ENCODE measurements around the gene C1orf146.

DNA sequence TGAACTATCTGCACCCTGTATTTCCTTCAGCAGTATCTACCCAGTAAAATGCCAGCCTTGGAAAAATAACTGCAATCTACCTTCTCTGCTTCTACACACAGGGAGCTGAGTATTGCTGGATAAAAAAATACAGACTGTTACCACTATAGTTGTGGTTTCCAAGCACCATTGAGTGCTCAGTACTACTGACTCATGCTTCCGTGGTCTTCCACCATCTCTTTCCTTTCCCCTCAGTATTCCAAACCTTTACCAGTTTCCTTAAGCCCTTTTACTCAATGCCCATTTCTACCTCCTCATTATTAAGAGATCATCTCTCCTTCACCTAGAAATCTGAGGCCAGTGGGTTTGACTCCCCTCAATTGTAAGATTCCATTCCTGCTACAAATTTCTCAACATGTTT, 57.2 kb downstream of the C1orf146 start:
- no peak for TF ChIP-seq SP1 (IDR thresholded peaks at IDR 0.05)
- no peak for TF ChIP-seq FOXK2 (IDR thresholded peaks at IDR 0.05)
- TF ChIP-seq TARDBP (IDR thresholded peaks at IDR 0.05), result no peak
- no peak for TF ChIP-seq BHLHE40 (IDR thresholded peaks at IDR 0.05; ENCODE audit: borderline replicate concordance)
- TF ChIP-seq SUZ12 (IDR thresholded peaks at IDR 0.05), result no peak
- TF ChIP-seq CTBP1 (IDR thresholded peaks at IDR 0.05; ENCODE audit: borderline replicate concordance), result no peak
- TF ChIP-seq ARNT (IDR thresholded peaks at IDR 0.05), result no peak
- TF ChIP-seq ELF4 (IDR thresholded peaks at IDR 0.05), result no peak
- TF ChIP-seq, protein P1, sequence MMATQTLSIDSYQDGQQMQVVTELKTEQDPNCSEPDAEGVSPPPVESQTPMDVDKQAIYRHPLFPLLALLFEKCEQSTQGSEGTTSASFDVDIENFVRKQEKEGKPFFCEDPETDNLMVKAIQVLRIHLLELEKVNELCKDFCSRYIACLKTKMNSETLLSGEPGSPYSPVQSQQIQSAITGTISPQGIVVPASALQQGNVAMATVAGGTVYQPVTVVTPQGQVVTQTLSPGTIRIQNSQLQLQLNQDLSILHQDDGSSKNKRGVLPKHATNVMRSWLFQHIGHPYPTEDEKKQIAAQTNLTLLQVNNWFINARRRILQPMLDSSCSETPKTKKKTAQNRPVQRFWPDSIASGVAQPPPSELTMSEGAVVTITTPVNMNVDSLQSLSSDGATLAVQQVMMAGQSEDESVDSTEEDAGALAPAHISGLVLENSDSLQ (IDR thresholded peaks at IDR 0.05), result no peak

Measured in HEK293T (cell line).